Osteocyte (in vitro differentiated cells): ENCODE measurements around the gene GPRC6A. TPM values are rescaled to one million over a fixed set of nuclear protein-coding genes. Genes with fewer than 3 reads are reported as not detected.

Experiments used
- DNase-seq: peaks from one replicate; pipeline ENCODE4 v3.0.0; 2021; ENCODE audit warnings: mixed read lengths; ENCODE audit not compliant: unreplicated experiment; ENCODE audit errors: extremely low spot score
- H3K27ac Mint-ChIP-seq: one replicate; pipeline ENCODE4 v1.8.0; 2021; ENCODE audit warnings: mild to moderate bottlenecking, mixed read lengths; ENCODE audit not compliant: unreplicated experiment
- H3K27me3 Mint-ChIP-seq: one replicate; pipeline ENCODE4 v1.8.0; 2021; ENCODE audit warnings: mixed read lengths; ENCODE audit not compliant: unreplicated experiment
- H3K36me3 Mint-ChIP-seq: one replicate; pipeline ENCODE4 v1.8.0; 2021; ENCODE audit warnings: mixed read lengths; ENCODE audit not compliant: unreplicated experiment
- H3K4me1 Mint-ChIP-seq: one replicate; pipeline ENCODE4 v1.8.0; 2021; ENCODE audit warnings: mixed read lengths; ENCODE audit not compliant: unreplicated experiment
- H3K4me3 Mint-ChIP-seq: one replicate; pipeline ENCODE4 v1.8.0; 2021; ENCODE audit warnings: mild to moderate bottlenecking, moderate library complexity, mixed read lengths; ENCODE audit not compliant: unreplicated experiment
- H3K9me3 Mint-ChIP-seq: one replicate; pipeline ENCODE4 v1.8.0; 2021; ENCODE audit warnings: mixed read lengths; ENCODE audit not compliant: unreplicated experiment
- total RNA-seq: library from RNA; stranded (reverse); gene quantifications from 2 replicates; pipeline ENCODE4 v1.2.1, GENCODE V29; 2021
- TF ChIP-seq, protein P1 (sequence below): fragments of 200-600 bp; sonication (generic); IDR thresholded peaks from 2 replicates; pipeline ENCODE4 v1.5.0; 2021; ENCODE audit warnings: antibody characterized with exemption, mild to moderate bottlenecking, moderate library complexity

GPRC6A gene
- total RNA-seq, 1 donor from 2014 or later: not detected

DNA sequence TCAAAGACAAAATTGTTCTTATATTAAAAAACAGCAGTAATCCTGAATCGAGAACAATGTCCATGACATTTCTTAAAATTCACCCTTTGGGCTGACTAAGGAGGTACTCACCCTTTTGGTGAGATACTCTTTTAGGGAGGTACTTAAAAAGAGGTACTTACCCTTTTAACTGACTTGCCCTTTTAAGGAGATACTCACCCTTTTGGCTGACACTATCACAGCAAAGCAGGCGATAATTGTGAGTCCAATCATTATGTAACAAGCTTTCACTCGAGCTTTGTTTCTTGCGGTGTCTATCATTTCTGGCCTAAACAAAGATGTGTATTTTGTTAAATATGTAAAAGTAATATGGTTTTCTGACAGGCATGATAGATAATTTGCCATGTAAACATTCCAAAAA lies 67.1 kb downstream of the GPRC6A start:
- H3K4me1 Mint-ChIP-seq: peaks cover 8% of the 10 kb centered on the region
- no peak for DNase-seq
- no peak overlapping the region for H3K4me3 Mint-ChIP-seq
- no peaks in the 10 kb centered on the region for H3K9me3 Mint-ChIP-seq
- no peak overlapping the region for H3K27ac Mint-ChIP-seq
- no peaks in the 10 kb centered on the region for H3K36me3 Mint-ChIP-seq
- peaks cover 74% of the 10 kb centered on the region for H3K27me3 Mint-ChIP-seq
- TF ChIP-seq, protein P1, sequence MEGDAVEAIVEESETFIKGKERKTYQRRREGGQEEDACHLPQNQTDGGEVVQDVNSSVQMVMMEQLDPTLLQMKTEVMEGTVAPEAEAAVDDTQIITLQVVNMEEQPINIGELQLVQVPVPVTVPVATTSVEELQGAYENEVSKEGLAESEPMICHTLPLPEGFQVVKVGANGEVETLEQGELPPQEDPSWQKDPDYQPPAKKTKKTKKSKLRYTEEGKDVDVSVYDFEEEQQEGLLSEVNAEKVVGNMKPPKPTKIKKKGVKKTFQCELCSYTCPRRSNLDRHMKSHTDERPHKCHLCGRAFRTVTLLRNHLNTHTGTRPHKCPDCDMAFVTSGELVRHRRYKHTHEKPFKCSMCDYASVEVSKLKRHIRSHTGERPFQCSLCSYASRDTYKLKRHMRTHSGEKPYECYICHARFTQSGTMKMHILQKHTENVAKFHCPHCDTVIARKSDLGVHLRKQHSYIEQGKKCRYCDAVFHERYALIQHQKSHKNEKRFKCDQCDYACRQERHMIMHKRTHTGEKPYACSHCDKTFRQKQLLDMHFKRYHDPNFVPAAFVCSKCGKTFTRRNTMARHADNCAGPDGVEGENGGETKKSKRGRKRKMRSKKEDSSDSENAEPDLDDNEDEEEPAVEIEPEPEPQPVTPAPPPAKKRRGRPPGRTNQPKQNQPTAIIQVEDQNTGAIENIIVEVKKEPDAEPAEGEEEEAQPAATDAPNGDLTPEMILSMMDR: no peak

DNA sequence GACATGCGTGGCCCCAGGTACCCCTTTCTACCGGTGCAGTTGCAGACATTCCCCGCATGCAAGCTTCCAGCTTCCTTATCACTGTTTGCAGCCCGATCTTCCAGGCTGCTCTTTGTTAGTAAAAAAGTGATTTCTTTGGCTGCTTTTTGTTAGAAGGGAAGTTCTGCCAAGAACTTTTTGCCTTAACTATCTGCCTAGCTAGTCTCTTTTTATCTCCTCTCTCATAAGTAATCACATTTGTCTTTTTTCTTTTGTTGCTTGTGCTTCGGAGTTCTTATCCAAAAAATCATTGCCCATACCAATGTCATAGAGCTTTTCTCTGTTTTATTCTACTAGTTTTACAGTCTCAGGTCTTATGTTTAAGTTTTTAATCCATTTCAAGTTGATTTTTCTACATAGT lies 83.7 kb downstream of the GPRC6A start:
- TF ChIP-seq, protein P1: no peak
- Mint-ChIP-seq H3K27ac (no peak overlapping the region), H3K9me3 (peaks cover 25% of the 10 kb centered on the region), H3K36me3 (peaks cover 2% of the 10 kb centered on the region), H3K4me1 (no peaks in the 10 kb centered on the region), H3K4me3 (no peak overlapping the region), H3K27me3 (peaks cover 9% of the 10 kb centered on the region)
- no peak for DNase-seq

Other genes with a start within 250 kb of the GPRC6A start
- gene RSPH4A, start 212.6 kb downstream of the GPRC6A start, total RNA-seq: 0.24 and 0.38 TPM in 2 replicates
- 9.4 and 10.0 TPM in 2 replicates for gene ZUP1, start 160.3 kb downstream of the GPRC6A start, total RNA-seq
- gene KPNA5, start 147.9 kb downstream of the GPRC6A start, total RNA-seq: 9.6 and 10.4 TPM in 2 replicates
- not detected in 2 replicates for gene FAM162B, start 63.4 kb downstream of the GPRC6A start, total RNA-seq
- not detected in 2 replicates for gene RFX6, start 48.2 kb upstream of the GPRC6A start, total RNA-seq